GM12878 (cell line): ENCODE measurements around the gene MFAP1. TPM values are rescaled to one million over a fixed set of nuclear protein-coding genes. Genes with fewer than 3 reads are reported as not detected.
A peak's percentile ranks its signal among the peaks of the same experiment; 100 is the strongest.
"Not testable (repeated sequence)": the region's sequence is repeated elsewhere in the genome, so short reads cannot be mapped to it uniquely, and the experiment has no call there.

ENCODE experiments used
- ATAC-seq: fragments of 200-7000 bp; cut with Tn5 transposase; 3 replicates; pipeline ENCODE4 v1.9.1; 2020; ENCODE audit warnings: mild to moderate bottlenecking, moderate library complexity
- BruUV-seq: library from RNA; stranded (reverse); fragments of 400-500 nt; replicated peaks from 2 replicates; lab custom pipeline; 2021; lab: Mats Ljungman, UMichigan
- CTCF ChIA-PET: fragments of 300-600 bp; sonication (Branson Sonifier 250); formaldehyde crosslinking; extraction: SDS; loops from one replicate; lab custom pipeline; 2021; ENCODE audit warnings: inconsistent platforms; lab: Yijun Ruan, JAX
- POLR2A ChIA-PET: fragments of 350-600 bp; formaldehyde crosslinking; extraction: SDS; loops from one replicate; lab custom pipeline; 2021; ENCODE audit warnings: inconsistent platforms; lab: Charles Lee
- RAD21 ChIA-PET: fragments of 300-600 bp; sonication (Branson Sonifier 250); formaldehyde crosslinking; loops from one replicate; lab custom pipeline; 2023; ENCODE audit warnings: antibody characterized with exemption; ENCODE audit not compliant: unreplicated experiment; lab: Charles Lee
- SMC1A ChIA-PET: fragments of 300-600 bp; sonication (Branson Sonifier 250); formaldehyde crosslinking; loops from one replicate; lab custom pipeline; 2023; ENCODE audit not compliant: unreplicated experiment, uncharacterized antibody; lab: Charles Lee
- DNase-seq: peaks from one replicate; pipeline ENCODE4 v3.0.0-alpha.2; 2011; ENCODE audit warnings: low read depth, low spot score
- FAIRE-seq: peaks from 3 replicates; lab custom pipeline; 2011; peaks lifted over from hg19 to GRCh38; lab: Jason Lieb, UNC
- H2AFZ ChIP-seq: 2 replicates; pipeline ENCODE4 v1.6.0; 2011; ENCODE audit warnings: low read depth, low read length, control low read depth; ENCODE audit not compliant: control insufficient read depth
- H3K27ac ChIP-seq: 2 replicates; pipeline ENCODE4 v1.5.1; 2011; ENCODE audit warnings: control low read depth; ENCODE audit not compliant: control insufficient read depth, insufficient read depth
- H3K27me3 ChIP-seq, 2 experiments: replicated peaks in 1 of 2; 2 replicates each; pipeline versions ENCODE4 v1.6.0 to v1.6.1; 2011; ENCODE audit warnings: low read length in 1 of 2; ENCODE audit not compliant: control insufficient read depth in 2 of 2, insufficient read depth in 2 of 2
- H3K36me3 ChIP-seq, 2 experiments: 2 replicates each; pipeline ENCODE4 v1.5.1; 2011; ENCODE audit warnings: low read length in 1 of 2; ENCODE audit not compliant: control insufficient read depth in 2 of 2, insufficient read depth in 2 of 2
- H3K4me1 ChIP-seq: 2 replicates; pipeline ENCODE4 v1.6.1; 2011; ENCODE audit warnings: mild to moderate bottlenecking, low read length, moderate library complexity, mixed read lengths; ENCODE audit not compliant: control insufficient read depth, insufficient read depth
- H3K4me2 ChIP-seq: 2 replicates; pipeline ENCODE4 v1.6.0; 2011; ENCODE audit warnings: control low read depth; ENCODE audit not compliant: control insufficient read depth, insufficient read depth
- H3K4me3 ChIP-seq: fragments of 200-600 bp; sonication (generic); 2 replicates; pipeline ENCODE4 v1.5.1; 2016
- H3K79me2 ChIP-seq: 2 replicates; pipeline ENCODE4 v1.6.0; 2011; ENCODE audit warnings: low read length; ENCODE audit not compliant: control insufficient read depth, insufficient read depth
- H3K9ac ChIP-seq: 2 replicates; pipeline ENCODE4 v1.8.0; 2011; ENCODE audit warnings: low read length, control low read depth, mixed read lengths; ENCODE audit not compliant: control insufficient read depth, insufficient read depth
- H3K9me3 ChIP-seq: replicated peaks from 3 replicates; pipeline ENCODE4 v1.5.1; 2011; ENCODE audit warnings: mild to moderate bottlenecking, low read length; ENCODE audit not compliant: control insufficient read depth, insufficient read depth
- H4K20me1 ChIP-seq: 2 replicates; pipeline ENCODE4 v1.6.0; 2011; ENCODE audit not compliant: control insufficient read depth, insufficient read depth
- CTCF ChIP-seq, 3 experiments: IDR thresholded peaks in 2 of 3; conservative IDR thresholded peaks in 1 of 3; 2 replicates each; pipeline ENCODE4 v1.5.1; 2011; ENCODE audit warnings: low read depth in 3 of 3, low read length in 3 of 3, mild to moderate bottlenecking in 3 of 3, control low read depth in 2 of 3, moderate library complexity in 2 of 3, inconsistent platforms in 1 of 3, mixed read lengths in 1 of 3; ENCODE audit not compliant: control insufficient read depth in 2 of 3, insufficient read depth in 1 of 3; ENCODE audit errors: extremely low read depth in 1 of 3
- MEF2B ChIP-seq: fragments of 450-650 bp; IDR thresholded peaks from 2 replicates; pipeline ENCODE4 v1.6.1; 2018; ENCODE audit warnings: mild to moderate bottlenecking, moderate library complexity; ENCODE audit not compliant: partially characterized antibody, poor library complexity, severe bottlenecking
- MTA2 ChIP-seq: fragments of 450-650 bp; IDR thresholded peaks from 2 replicates; pipeline ENCODE4 v1.6.1; 2016; ENCODE audit warnings: low read depth, mild to moderate bottlenecking, moderate library complexity
- SREBF1 ChIP-seq: IDR thresholded peaks from 2 replicates; pipeline ENCODE4 v1.6.1; 2012; ENCODE audit warnings: mild to moderate bottlenecking, low read length
- WGBS: methylation state at CpG from one replicate; pipeline ENCODE4 v1.1.6; 2016; ENCODE audit warnings: low lambda C conversion rate; ENCODE audit not compliant: insufficient replicate concordance, insufficient coverage; ENCODE audit errors: missing lambda C conversion rate; 5-methylcytosine and 5-hydroxymethylcytosine counted together
- in situ Hi-C: fragments of 300-500 bp; cut with MboI; formaldehyde crosslinking; loops from 9 replicates; pipeline ENCODE4 v1.14.3; 2018; ENCODE audit warnings: mixed read lengths
- intact Hi-C: fragments of 100-400 bp; cut with micrococcal nuclease; formaldehyde crosslinking; loops from one replicate; pipeline ENCODE4 v1.14.2; 2022; ENCODE audit not compliant: unreplicated experiment
- polyA plus RNA-seq, 11 experiments: library from polyadenylated mRNA; depleted of rRNA in 4 of 11; unstranded in 6 of 11; stranded (reverse) in 5 of 11; fragments of >200 nt; fragmentation: Nextera tagmentation in 4 of 11; fragmentation: Illumina TruSeq in 1 of 11; extraction: Ambion mirVana in 4 of 11; extraction: Trizol in 1 of 11; gene quantifications; 1 replicate in 1 of 11; 2 replicates in 10 of 11; pipeline versions ENCODE4 v1.2.1 to v1.2.3, GENCODE V29; 2011 to 2016; ENCODE audit warnings: inconsistent platforms in 2 of 11, missing spikeins in 2 of 11, low read depth in 1 of 11
- total RNA-seq, 4 experiments: library from RNA; depleted of rRNA in 3 of 4; stranded (reverse); fragments of >200 nt in 3 of 4; fragmentation: Illumina TruSeq in 1 of 4; extraction: Trizol in 1 of 4; gene quantifications; 2 replicates each; pipeline versions ENCODE4 v1.2.1 to v1.2.3, GENCODE V29; 2013 to 2021

MFAP1 gene
- total and polyA plus RNA-seq, 10 of the 15 experiments (the other 5 are each of a cell fraction or from before 2014, with no cell fraction given) = 24.5 to 67.3 (median 47.4) TPM

- no peak overlapping the region for H2AFZ ChIP-seq
- CTCF ChIA-PET = interaction anchor here (0.8 to 1.5 kb wide), 4 partner anchors 13 to 198 kb away, joined by 3 to 6 read pairs (median 4); no protein-coding TSS in a partner anchor
Measured at GRCh38 chr15:43868406-43868805, 43.9 kb upstream of the MFAP1 start.

GRCh38 chr15:43867096-43867495 lies 42.6 kb upstream of the MFAP1 start:
- no peaks in the 10 kb centered on the region for H3K79me2 ChIP-seq
- RAD21 ChIA-PET = no interaction called here
- TF ChIP-seq CTCF (IDR thresholded peaks at IDR 0.05 in 2 of 3, conservative IDR thresholded peaks at IDR 0.05 in 1 of 3; ENCODE audit: control insufficient read depth in 2 of 3, extremely low read depth in 1 of 3, insufficient read depth in 1 of 3, low read depth in 3 of 3, low read length in 3 of 3) = no peak
- no peak overlapping the region for H3K4me3 ChIP-seq
- H3K36me3 ChIP-seq = peaks cover 1 to 18% of the 10 kb centered on the region in 2 experiments
- H3K9ac ChIP-seq = no peak overlapping the region
- intact Hi-C loops (no loop called here), in situ Hi-C loops (no loop called here)
- no peak overlapping the region for H2AFZ ChIP-seq
- DNase-seq = no peak
- H3K27me3 ChIP-seq = no peaks in the 10 kb centered on the region
- POLR2A ChIA-PET = interaction anchor here (0.5 to 0.6 kb wide), 2 partner anchors 233 to 310 kb away, joined by 3 to 7 read pairs; no protein-coding TSS in a partner anchor
- BruUV-seq = no TSS peak
- CTCF ChIA-PET = interaction anchor here (1.5 kb wide), 1 partner anchor 199 kb away, joined by 6 read pairs; no protein-coding TSS in a partner anchor
- WGBS = 89% methylated on average over 5 of the region's 5 CpGs
- SMC1A ChIA-PET = no interaction called here
- H3K4me1 ChIP-seq = no peaks in the 10 kb centered on the region
- H4K20me1 ChIP-seq = no peaks in the 10 kb centered on the region
- no peak overlapping the region for H3K4me2 ChIP-seq
- FAIRE-seq = no peak
- ATAC-seq = no peak
- no peaks in the 10 kb centered on the region for H3K9me3 ChIP-seq
- no peak overlapping the region for H3K27ac ChIP-seq

More at GRCh38 chr15:43868406-43868805, 43.9 kb upstream of the MFAP1 start:
- no peak overlapping the region for H3K9ac ChIP-seq
- ChIA-PET RAD21 (interaction anchor here (1.0 kb wide), 1 partner anchor 60 kb away, joined by 4 read pairs; no protein-coding TSS in a partner anchor), POLR2A (interaction anchor here (0.7 kb wide), 1 partner anchor 34 kb away, joined by 5 read pairs; no protein-coding TSS in a partner anchor), SMC1A (interaction anchor here (0.6 to 0.7 kb wide), 4 partner anchors 9 to 311 kb away, joined by 3 to 4 read pairs (median 3); partner anchors contain the start of genes HYPK and SERINC4)
- H3K27me3 ChIP-seq = no peaks in the 10 kb centered on the region
- FAIRE-seq (no peak), DNase-seq (no peak), ATAC-seq (no peak)
- intact Hi-C loops = no loop called here
- H3K36me3 ChIP-seq = peaks cover 1 to 19% of the 10 kb centered on the region in 2 experiments
- in situ Hi-C loops = no loop called here
- H3K4me2 ChIP-seq = no peak overlapping the region
- H3K27ac ChIP-seq = no peak overlapping the region
- H3K79me2 ChIP-seq = no peaks in the 10 kb centered on the region
- TF ChIP-seq MEF2B = peak; percentile 27
- TF ChIP-seq MTA2 = 0 out of 2 replicates have a peak, but pooled peaks have one; percentile 14
- no peak for TF ChIP-seq SREBF1
- no peaks in the 10 kb centered on the region for H3K9me3 ChIP-seq
- H4K20me1 ChIP-seq = no peaks in the 10 kb centered on the region
- no peaks in the 10 kb centered on the region for H3K4me1 ChIP-seq
- no TSS peak for BruUV-seq
- no peak overlapping the region for H3K4me3 ChIP-seq
- 72% methylated on average over 2 of the region's 2 CpGs for WGBS

GRCh38 chr15:43866636-43867035 lies 42.1 kb upstream of the MFAP1 start:
- H3K9ac ChIP-seq, BruUV-seq, H3K9me3 ChIP-seq, in situ Hi-C loops, H3K27me3 ChIP-seq, H3K4me3 ChIP-seq, FAIRE-seq, RAD21 ChIA-PET, H2AFZ ChIP-seq, intact Hi-C loops, ATAC-seq, DNase-seq, H4K20me1 ChIP-seq, CTCF ChIA-PET, H3K4me1 ChIP-seq, H3K4me2 ChIP-seq, SMC1A ChIA-PET, H3K27ac ChIP-seq, H3K79me2 ChIP-seq: not testable (repeated sequence)
- 98% methylated on average over 10 of the region's 10 CpGs for WGBS
- H3K36me3 ChIP-seq = peaks cover 1 to 18% of the 10 kb centered on the region in 2 experiments
- POLR2A ChIA-PET = interaction anchor here (0.6 kb wide), 1 partner anchor 233 kb away, joined by 3 read pairs; no protein-coding TSS in a partner anchor
